Measurements from ENCODE around the gene TSPYL1.

DNA sequence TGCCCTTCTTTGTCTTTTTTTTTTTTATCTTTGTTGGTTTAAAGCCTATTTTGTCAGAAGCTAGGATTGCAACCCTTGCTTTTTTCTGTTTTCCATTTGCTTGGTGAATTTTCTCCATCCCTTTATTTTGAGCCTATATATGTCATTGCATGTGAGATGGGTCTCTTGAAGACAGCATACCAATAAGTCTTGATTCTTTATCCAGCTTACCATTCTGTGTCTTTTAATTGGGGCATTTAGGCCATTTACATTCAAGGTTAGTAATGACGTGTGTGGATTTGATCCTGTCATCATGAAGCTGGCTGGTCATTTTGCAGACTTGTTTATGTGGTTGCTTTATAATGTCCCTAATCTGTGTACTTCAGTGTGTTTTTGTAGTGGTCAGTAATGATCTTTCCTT is 16.4 kb downstream of the TSPYL1 start:
- TF ChIP-seq, protein P1, sequence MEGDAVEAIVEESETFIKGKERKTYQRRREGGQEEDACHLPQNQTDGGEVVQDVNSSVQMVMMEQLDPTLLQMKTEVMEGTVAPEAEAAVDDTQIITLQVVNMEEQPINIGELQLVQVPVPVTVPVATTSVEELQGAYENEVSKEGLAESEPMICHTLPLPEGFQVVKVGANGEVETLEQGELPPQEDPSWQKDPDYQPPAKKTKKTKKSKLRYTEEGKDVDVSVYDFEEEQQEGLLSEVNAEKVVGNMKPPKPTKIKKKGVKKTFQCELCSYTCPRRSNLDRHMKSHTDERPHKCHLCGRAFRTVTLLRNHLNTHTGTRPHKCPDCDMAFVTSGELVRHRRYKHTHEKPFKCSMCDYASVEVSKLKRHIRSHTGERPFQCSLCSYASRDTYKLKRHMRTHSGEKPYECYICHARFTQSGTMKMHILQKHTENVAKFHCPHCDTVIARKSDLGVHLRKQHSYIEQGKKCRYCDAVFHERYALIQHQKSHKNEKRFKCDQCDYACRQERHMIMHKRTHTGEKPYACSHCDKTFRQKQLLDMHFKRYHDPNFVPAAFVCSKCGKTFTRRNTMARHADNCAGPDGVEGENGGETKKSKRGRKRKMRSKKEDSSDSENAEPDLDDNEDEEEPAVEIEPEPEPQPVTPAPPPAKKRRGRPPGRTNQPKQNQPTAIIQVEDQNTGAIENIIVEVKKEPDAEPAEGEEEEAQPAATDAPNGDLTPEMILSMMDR (IDR thresholded peaks at IDR 0.05) = no peak
- no peak for TF ChIP-seq POLR2A (IDR thresholded peaks at IDR 0.05)
